Spleen (tissue), 11 donors: Measurements from ENCODE around the gene PLAAT4. TPM values are rescaled to one million over a fixed set of nuclear protein-coding genes. Genes with fewer than 3 reads are reported as not detected.

Experiments used
- DNase-seq: peaks from one replicate; pipeline ENCODE4 v3.0.0-alpha.2; 2020
- H3K27ac ChIP-seq, 8 donors: fragments of 200-600 bp; sonication (generic) in 7 of 8; 1 replicate in 4 of 8; 2 replicates in 4 of 8; pipeline versions ENCODE4 v1.5.0 to v1.8.0; 2016 to 2021; ENCODE audit warnings: inconsistent platforms in 4 of 8, mild to moderate bottlenecking in 4 of 8, moderate library complexity in 1 of 8
- H3K27me3 ChIP-seq, 7 donors: fragments of 200-600 bp; sonication (generic) in 6 of 7; replicated peaks in 1 of 7; 1 replicate in 4 of 7; 2 replicates in 3 of 7; pipeline versions ENCODE4 v1.5.0 to v1.8.0; 2016 to 2021; ENCODE audit warnings: inconsistent platforms in 3 of 7, mild to moderate bottlenecking in 1 of 7
- H3K36me3 ChIP-seq, 6 donors: fragments of 200-600 bp; sonication (generic) in 5 of 6; 1 replicate in 4 of 6; 2 replicates in 2 of 6; pipeline versions ENCODE4 v1.5.0 to v1.8.0; 2016 to 2021; ENCODE audit warnings: inconsistent platforms in 2 of 6
- H3K4me1 ChIP-seq, 6 donors: fragments of 200-600 bp; sonication (generic) in 5 of 6; 1 replicate in 3 of 6; 2 replicates in 3 of 6; pipeline versions ENCODE4 v1.5.0 to v1.8.0; 2016 to 2021; ENCODE audit warnings: inconsistent platforms in 3 of 6
- H3K4me3 ChIP-seq, 8 donors: fragments of 200-600 bp; sonication (generic) in 7 of 8; 1 replicate in 4 of 8; 2 replicates in 4 of 8; pipeline versions ENCODE4 v1.5.0 to v1.8.0; 2016 to 2021; ENCODE audit warnings: inconsistent platforms in 4 of 8, mild to moderate bottlenecking in 4 of 8, moderate library complexity in 2 of 8
- H3K9me3 ChIP-seq, 8 donors: fragments of 200-600 bp; sonication (generic) in 7 of 8; 1 replicate in 4 of 8; 2 replicates in 4 of 8; pipeline versions ENCODE4 v1.5.0 to v1.8.0; 2016 to 2021; ENCODE audit warnings: inconsistent platforms in 4 of 8
- POLR2A ChIP-seq, 3 donors: fragments of 450-650 bp; IDR thresholded peaks; one replicate each; pipeline ENCODE4 v1.5.1; 2017; ENCODE audit warnings: antibody characterized with exemption in 3 of 3, mild to moderate bottlenecking in 1 of 3
- POLR2AphosphoS5 ChIP-seq, 3 donors: sonication (generic); formaldehyde crosslinking; IDR thresholded peaks; one replicate each; pipeline ENCODE4 v1.5.1; 2017; ENCODE audit warnings: antibody characterized with exemption in 3 of 3
- WGBS, 5 donors: extraction: QIAGEN DNeasy Blood & Tissue Kit in 3 of 5; methylation state at CpG; one replicate each; pipeline versions ENCODE4 v1.1.5 to v1.1.7; 2013 to 2018; 5-methylcytosine and 5-hydroxymethylcytosine counted together
- intact Hi-C: fragments of 100-400 bp; cut with DNase I; formaldehyde crosslinking; loops from one replicate; pipeline ENCODE4 v1.15.0; 2023; ENCODE audit warnings: low total_unique reads
- polyA plus RNA-seq, 3 donors: library from polyadenylated mRNA; stranded (reverse); fragments of 200-250 nt; gene quantifications; one replicate each; pipeline ENCODE4 v1.2.1, GENCODE V29; 2013
- total RNA-seq, 7 donors: library from RNA; depleted of rRNA in 3 of 7; stranded (reverse); fragments of >200 nt in 3 of 7; fragmentation: NEBNext Ultra II Directional in 4 of 7; extraction: Animal tissue kit (Norgen Biotek cat#: 25700) in 4 of 7; gene quantifications; one replicate each; pipeline versions ENCODE4 v1.1.0 to v1.2.1, GENCODE V29; 2016 to 2021
- TF ChIP-seq, protein P1 (sequence below), 11 experiments: fragments of 200-600 bp in 7 of 11; fragments of 450-650 bp in 4 of 11; sonication (generic) in 4 of 11; IDR thresholded peaks in 8 of 11; conservative IDR thresholded peaks in 3 of 11; 1 replicate in 7 of 11; 2 replicates in 4 of 11; pipeline versions ENCODE4 v1.4.0 to v1.8.0; 2016 to 2021; ENCODE audit warnings: antibody characterized with exemption in 11 of 11, inconsistent platforms in 4 of 11, mild to moderate bottlenecking in 1 of 11
- donor health status: healthy with polysubstance abuse.
- donor health status: DM: no; HTN: no; CAD: no; lungs with moderate emphysema.
- donor health status: DM: no; HTN: no; CAD: no.
- donor health status: Bipolar disorder and iron deficiency.
- donor health status: healthy.
- donor health status: DM: no; HTN: no; CAD: no.
- donor health status: DM: yes; HTN: yes; CAD: no.

Gene PLAAT4
- total and polyA plus RNA-seq, 10 donors: 55.6 to 105 (median 68.1) TPM

DNA sequence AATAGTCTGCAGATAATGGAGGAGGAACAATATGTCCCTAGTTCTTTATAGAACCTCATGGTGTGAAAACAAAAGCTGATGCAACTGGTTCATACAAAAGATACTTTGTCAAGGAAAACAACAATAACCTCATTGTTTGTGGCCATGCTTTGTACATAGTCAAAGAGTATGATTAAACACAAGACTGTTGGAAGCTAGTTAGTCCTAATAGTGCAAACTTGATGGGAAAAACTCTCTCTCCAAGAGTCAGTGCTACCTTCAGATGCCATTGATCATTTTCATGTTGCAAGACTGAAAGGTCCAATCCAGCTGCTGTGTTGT lies 46.7 kb downstream of the PLAAT4 start:
- DNase-seq: no peak
- H3K9me3 ChIP-seq: peaks cover 0 to 34% (median 27%) of the 10 kb centered on the region in 8 donors
- H3K27ac ChIP-seq: peak overlapping the region in 3 of 8 donors; percentile 50 to 76 (median 55)
- no peak overlapping the region for H3K4me3 ChIP-seq
- H3K36me3 ChIP-seq: peaks cover 0 to 65% (median 3%) of the 10 kb centered on the region in 6 donors
- no peaks in the 10 kb centered on the region for H3K27me3 ChIP-seq
- TF ChIP-seq, protein P1, sequence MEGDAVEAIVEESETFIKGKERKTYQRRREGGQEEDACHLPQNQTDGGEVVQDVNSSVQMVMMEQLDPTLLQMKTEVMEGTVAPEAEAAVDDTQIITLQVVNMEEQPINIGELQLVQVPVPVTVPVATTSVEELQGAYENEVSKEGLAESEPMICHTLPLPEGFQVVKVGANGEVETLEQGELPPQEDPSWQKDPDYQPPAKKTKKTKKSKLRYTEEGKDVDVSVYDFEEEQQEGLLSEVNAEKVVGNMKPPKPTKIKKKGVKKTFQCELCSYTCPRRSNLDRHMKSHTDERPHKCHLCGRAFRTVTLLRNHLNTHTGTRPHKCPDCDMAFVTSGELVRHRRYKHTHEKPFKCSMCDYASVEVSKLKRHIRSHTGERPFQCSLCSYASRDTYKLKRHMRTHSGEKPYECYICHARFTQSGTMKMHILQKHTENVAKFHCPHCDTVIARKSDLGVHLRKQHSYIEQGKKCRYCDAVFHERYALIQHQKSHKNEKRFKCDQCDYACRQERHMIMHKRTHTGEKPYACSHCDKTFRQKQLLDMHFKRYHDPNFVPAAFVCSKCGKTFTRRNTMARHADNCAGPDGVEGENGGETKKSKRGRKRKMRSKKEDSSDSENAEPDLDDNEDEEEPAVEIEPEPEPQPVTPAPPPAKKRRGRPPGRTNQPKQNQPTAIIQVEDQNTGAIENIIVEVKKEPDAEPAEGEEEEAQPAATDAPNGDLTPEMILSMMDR (IDR thresholded peaks at IDR 0.05 in 8 of 11, conservative IDR thresholded peaks at IDR 0.05 in 3 of 11): no peak
- TF ChIP-seq POLR2AphosphoS5 (IDR thresholded peaks at IDR 0.05) (no peak), POLR2A (IDR thresholded peaks at IDR 0.05) (no peak)
- peaks cover 0 to 5% (median 0%) of the 10 kb centered on the region in 6 donors for H3K4me1 ChIP-seq
- intact Hi-C loops: no loop called here

DNA sequence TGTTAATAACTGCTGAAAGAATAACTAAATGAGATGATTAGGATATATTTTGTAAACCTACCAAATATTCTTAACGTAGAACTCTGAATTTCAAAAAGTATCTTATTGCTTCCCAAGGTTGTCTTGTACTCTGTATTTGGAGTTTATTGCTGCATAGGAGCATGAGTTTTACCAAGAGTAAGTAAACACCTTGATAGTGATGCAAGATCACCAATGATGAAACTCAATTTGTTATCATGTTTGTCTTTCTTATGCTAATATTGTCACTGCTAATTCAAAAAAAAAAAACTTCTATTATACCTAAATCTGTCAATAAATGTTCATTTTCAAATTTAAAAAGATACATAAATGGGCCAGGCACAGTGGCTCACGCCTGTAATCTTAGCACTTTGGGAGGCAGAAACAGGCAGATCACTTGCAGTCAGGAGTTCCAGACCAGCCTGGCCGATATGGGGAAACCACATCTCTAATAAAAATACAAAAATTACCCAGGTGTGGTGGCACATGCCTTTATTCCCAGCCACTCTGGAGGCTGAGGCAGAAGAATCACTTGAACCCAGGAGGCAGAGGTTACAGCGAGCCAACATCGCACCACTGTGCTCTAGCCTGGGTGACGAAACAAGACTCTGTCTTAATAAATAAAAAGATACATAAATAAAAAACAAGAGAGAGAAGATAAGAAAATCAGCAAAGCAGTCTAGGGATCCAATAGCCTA lies 50.0 kb downstream of the PLAAT4 start:
- H3K36me3 ChIP-seq: peaks cover 0 to 77% (median 2%) of the 10 kb centered on the region in 6 donors
- TF ChIP-seq POLR2A (IDR thresholded peaks at IDR 0.05) (no peak), POLR2AphosphoS5 (IDR thresholded peaks at IDR 0.05) (no peak)
- TF ChIP-seq, protein P1 (IDR thresholded peaks at IDR 0.05 in 8 of 11, conservative IDR thresholded peaks at IDR 0.05 in 3 of 11): no peak
- no peak overlapping the region for H3K4me3 ChIP-seq
- no peaks in the 10 kb centered on the region for H3K27me3 ChIP-seq
- peaks cover 0 to 5% (median 0%) of the 10 kb centered on the region in 6 donors for H3K4me1 ChIP-seq
- WGBS, 5 donors: 94 to 98% (median 96%) methylated on average over 6 of the region's 6 CpGs
- no peak for DNase-seq
- no peak overlapping the region for H3K27ac ChIP-seq
- peaks cover 0 to 8% (median 6%) of the 10 kb centered on the region in 8 donors for H3K9me3 ChIP-seq
- intact Hi-C loops: no loop called here

DNA sequence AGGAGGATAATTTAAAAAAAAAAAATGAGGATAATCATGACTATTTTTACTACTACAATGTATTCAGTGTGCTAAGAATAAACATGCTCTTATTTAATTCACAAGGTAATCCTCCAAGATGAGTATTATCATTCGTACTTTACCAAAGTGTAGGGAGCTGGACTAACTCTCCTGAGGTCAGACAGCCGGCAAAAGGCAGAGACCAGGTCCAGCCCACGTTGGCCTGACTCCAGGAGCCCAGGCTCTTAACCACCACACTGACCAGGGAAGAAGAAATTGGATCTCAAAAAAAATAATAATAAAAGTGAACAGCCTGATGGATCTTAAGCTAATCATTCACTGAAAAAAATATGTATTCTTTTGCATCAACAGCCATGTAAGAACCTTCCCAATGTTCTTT lies 52.4 kb downstream of the PLAAT4 start:
- H3K27ac ChIP-seq: no peak overlapping the region
- TF ChIP-seq POLR2A (IDR thresholded peaks at IDR 0.05) (no peak), POLR2AphosphoS5 (IDR thresholded peaks at IDR 0.05) (no peak)
- TF ChIP-seq, protein P1 (IDR thresholded peaks at IDR 0.05 in 8 of 11, conservative IDR thresholded peaks at IDR 0.05 in 3 of 11): no peak
- no peaks in the 10 kb centered on the region for H3K9me3 ChIP-seq
- WGBS, 5 donors: 75 to 86% (median 83%) methylated on average over 3 of the region's 3 CpGs
- no peaks in the 10 kb centered on the region for H3K4me1 ChIP-seq
- no peak for DNase-seq
- no peak overlapping the region for H3K4me3 ChIP-seq
- intact Hi-C loops: no loop called here
- no peaks in the 10 kb centered on the region for H3K27me3 ChIP-seq
- H3K36me3 ChIP-seq: peaks cover 0 to 81% (median 2%) of the 10 kb centered on the region in 6 donors

DNA sequence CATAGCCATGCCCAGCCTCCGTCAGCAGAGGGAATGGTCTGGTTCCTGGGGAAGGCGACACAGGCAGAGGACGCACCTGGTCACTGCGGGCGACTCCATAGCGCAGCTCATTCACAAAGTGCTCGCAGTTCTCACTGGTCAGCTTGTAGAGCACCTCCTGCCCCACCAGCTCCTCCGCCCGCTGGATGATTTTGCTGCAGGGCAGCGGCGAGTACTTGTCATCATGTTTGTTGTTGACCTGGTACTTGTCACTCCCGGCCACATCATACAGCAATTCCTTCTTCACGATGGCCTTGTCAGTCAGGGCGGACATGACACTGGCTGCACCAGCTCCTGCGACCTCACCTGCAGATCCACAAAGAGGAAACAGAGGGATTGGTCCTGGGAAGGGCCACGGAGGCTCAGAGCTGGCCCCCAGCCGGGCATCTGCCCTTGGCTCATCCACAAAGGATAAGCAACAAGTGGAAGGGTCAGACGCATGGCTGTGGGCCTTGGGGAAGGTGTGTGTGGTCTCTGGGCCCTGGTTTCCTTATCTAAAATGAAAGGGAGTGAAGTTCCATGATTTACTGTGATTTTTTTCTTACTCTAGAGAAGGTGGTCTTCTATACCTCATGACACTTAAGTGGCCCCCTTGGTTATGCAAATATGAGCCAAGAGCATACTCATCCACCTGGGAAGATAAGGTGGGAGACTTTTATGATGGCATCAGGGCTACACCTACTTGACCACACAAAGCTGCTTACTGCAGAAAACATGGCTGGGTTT lies 53.6 kb downstream of the PLAAT4 start:
- H3K27me3 ChIP-seq: no peaks in the 10 kb centered on the region
- no peaks in the 10 kb centered on the region for H3K9me3 ChIP-seq
- intact Hi-C loops: no loop called here
- TF ChIP-seq, protein P1 (IDR thresholded peaks at IDR 0.05 in 8 of 11, conservative IDR thresholded peaks at IDR 0.05 in 3 of 11): no peak
- TF ChIP-seq POLR2AphosphoS5 (IDR thresholded peaks at IDR 0.05) (no peak), POLR2A (IDR thresholded peaks at IDR 0.05) (no peak)
- no peak for DNase-seq
- peaks cover 0 to 76% (median 2%) of the 10 kb centered on the region in 6 donors for H3K36me3 ChIP-seq
- WGBS, 5 donors: 87 to 95% (median 93%) methylated on average over 17 to 18 of the region's 18 CpGs
- no peak overlapping the region for H3K4me3 ChIP-seq
- no peak overlapping the region for H3K27ac ChIP-seq
- no peaks in the 10 kb centered on the region for H3K4me1 ChIP-seq
